GM21723 (cell line): ENCODE data around the gene PCDHB2.
"Not testable (repeated sequence)": the region's sequence is repeated elsewhere in the genome, so short reads cannot be mapped to it uniquely, and the experiment has no call there.

Source experiments
- ATAC-seq: cut with Tn5 transposase; IDR thresholded peaks from one replicate; pipeline ENCODE4 v1.9.1; 2021; ENCODE audit warnings: mild to moderate bottlenecking, moderate library complexity; ENCODE audit not compliant: unreplicated experiment

PCDHB2 gene

DNA sequence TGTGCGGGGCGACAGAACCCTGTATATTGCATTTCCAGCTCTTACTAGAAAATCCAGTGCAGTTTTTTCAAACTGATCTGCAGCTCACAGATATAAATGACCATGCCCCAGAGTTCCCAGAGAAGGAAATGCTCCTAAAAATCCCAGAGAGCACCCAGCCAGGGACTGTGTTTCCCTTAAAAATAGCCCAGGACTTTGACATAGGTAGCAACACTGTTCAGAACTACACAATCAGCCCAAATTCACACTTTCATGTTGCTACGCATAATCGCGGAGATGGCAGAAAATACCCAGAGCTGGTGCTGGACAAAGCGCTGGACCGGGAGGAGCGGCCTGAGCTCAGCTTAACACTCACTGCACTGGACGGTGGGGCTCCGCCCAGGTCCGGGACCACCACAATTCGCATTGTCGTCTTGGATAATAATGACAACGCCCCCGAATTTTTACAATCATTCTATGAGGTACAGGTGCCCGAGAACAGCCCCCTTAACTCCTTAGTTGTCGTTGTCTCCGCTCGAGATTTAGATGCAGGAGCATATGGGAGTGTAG, 41.4 kb downstream of the PCDHB2 start:
- ATAC-seq: no peak

DNA sequence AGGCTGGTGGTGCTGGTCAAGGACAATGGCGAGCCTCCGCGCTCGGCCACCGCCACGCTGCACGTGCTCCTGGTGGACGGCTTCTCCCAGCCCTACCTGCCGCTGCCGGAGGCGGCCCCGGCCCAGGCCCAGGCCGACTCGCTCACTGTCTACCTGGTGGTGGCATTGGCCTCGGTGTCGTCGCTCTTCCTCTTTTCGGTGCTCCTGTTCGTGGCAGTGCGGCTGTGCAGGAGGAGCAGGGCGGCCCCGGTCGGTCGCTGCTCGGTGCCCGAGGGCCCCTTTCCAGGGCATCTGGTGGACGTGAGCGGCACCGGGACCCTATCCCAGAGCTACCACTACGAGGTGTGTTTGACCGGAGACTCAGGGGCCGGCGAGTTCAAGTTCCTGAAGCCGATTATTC, 42.9 kb downstream of the PCDHB2 start:
- not testable (repeated sequence) for ATAC-seq
